NCI-H2171 treated with DMSO at 0.1 percent for 48 hours (cell line): ENCODE results near the gene MGAT5.

Experiments used
- DNase-seq: peaks from one replicate; lab custom pipeline; 2025; lab: John Stamatoyannopoulos, UW

The MGAT5 gene

DNA sequence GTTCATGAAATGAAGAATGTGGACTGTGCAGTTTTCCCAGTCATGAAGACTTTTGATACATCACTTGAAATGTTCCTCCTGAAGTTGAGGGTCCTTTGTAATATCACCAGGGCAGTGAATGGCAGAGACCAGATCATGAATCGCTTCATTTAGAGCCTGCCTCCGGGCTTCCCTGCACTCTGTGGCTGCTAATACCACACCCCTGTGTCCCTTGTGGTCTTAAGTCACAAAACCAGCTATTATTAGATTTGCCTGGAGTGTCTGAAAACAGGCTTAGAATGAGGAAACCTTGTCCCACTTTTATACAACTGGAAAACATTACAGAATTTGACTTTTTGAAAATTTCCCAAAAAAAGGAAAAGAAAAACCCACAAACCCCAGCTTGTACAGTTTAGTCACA is 147.9 kb downstream of the MGAT5 start:
- DNase-seq = no peak

DNA sequence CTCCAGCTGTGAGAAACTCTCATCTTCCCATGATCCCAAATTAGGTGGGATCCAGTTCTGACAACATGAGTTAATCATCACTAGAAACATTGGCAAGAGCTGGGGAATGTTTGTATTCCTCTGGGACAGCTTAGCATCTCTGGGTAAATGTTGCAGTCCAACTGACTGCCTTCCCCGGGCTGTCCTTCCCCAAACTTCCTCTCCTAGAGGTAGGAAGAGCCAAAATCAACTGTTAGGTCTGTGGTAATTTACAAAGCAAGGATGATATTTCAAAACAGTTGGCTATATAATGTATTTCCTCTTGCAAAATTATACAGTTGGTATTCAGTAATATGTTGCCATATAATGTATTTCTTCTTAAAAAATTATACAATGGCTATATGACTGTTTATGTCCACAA is 148.5 kb downstream of the MGAT5 start:
- peak; percentile 23 for DNase-seq

DNA sequence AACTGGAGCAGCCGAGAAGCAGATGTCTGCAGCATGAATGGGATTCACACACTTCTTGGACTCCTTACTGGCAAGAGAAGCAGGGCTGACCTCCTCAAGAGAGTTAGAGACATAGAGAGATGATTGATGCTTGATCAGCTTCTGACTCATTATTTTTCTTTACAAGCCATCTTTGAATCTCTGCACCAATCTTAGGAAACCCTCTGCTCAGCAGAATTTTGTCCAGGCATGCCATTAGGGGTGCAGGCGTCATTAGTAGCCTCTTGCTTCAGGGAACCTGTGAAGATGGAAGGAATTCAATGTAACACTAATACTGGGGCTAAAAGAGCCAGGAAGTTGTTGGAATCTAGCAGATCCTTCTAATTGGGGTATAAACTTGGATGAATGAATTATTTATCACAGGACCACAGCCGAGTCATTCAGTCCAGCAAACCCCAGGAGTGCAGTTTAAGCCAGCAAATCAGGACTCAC is 151.8 kb downstream of the MGAT5 start:
- DNase-seq = no peak

DNA sequence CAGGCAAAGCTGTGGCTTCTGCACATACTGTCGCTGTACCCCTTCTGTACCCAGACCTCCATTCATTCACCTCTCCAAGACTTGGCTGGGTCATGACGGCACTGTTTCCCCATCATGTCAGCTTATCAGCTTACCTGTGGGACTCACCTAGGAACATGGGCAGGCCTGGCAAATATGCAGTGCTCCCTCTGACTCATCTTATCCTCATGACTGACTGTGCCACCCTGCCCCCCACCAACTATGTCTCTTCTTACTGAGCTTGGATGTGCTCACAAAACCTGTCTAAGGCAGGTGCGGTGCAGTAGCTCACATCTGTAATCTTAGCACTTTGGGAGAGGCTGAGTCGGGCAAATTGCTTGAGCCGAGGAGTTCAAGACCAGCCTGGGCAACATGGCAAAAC is 152.4 kb downstream of the MGAT5 start:
- DNase-seq = no peak

DNA sequence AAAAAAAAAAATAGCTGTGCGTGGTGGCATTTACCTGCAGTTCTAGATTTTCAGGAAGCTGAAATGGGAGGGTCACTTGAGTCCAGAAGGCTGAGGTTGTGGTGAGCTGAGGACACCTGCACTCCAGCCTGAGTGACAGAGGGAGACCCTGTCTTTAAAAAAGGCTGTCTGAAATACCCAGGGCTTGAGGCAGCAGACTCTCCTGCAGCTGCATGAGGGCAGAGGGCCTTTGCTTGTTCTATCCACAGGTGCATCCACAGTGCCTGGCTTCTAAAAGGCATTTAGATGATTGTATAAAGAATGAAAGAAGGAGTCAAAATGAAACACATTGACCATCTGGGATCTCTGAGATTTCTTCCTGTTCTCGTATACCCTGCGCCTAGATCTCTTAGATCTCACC is 152.9 kb downstream of the MGAT5 start:
- no peak for DNase-seq

DNA sequence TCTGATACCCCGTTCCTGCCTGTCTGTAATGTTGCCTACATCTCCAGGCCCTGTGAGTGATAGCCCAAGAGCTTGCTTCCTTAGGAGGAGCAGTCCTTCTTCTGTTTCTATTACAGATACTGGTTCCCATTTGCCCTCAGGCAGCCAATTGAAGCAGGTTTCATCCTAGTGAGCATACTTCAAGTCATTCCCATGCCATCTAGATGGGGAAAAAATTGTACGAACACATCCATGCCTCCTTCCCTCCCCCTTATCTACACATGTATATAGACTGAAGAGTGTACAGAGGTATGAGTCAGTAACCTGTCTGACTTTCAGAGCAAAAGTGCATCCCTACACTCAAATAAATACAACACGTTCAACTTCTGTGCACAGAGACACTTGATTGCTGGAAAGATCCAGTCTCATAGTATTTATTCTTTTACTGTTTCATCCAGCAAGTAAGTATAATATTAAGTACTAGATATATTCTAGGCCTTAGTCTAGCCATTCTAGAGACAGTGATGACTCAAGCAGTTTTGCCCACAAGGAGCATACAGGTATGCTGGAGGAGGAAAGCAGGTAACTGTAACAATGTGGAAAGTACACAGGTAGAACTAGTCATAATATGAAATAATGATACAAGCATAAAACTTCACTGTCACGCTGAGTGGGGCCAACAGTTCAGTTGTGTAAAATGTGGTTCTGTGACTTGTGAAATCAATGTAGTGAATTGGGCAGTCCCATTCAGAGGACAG is 153.4 kb downstream of the MGAT5 start:
- DNase-seq = no peak

DNA sequence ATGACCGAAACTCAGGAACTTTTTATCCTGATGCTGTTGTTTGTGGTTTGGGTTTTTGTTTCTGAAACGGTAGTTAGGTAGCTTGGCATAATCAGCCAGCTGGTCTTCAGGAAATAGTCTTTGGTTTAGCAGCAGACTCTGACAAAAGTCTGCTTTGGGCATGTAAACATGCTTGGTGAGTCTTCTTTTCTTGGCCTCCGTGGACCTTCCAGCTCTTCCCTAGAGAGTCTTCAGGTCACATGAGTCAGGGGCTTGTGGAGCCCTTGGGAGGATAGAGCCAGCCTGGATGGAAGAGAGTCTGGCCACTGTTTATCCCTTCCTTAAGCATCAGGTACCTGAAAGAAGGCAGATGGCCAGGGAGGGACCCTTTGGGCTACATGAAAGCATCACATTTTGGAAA is 154.5 kb downstream of the MGAT5 start:
- DNase-seq = no peak

DNA sequence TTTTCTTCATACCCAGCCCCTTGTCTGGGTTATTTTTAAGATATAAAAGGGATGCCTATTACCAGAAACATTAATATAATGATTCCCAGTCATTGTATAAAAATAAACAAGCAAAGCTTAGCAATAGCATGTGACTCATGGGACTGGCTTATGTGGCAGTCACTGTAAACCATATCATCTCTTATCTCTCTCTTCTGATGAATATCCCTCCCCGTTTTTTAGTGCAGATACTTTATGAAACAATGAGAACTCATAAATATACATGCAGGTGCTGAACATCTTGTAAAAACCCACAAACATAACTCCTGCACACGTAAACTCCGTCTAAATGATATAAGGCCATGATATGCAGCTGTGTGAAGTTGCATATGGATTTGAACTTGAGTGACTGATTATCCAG is 154.9 kb downstream of the MGAT5 start:
- no peak for DNase-seq

DNA sequence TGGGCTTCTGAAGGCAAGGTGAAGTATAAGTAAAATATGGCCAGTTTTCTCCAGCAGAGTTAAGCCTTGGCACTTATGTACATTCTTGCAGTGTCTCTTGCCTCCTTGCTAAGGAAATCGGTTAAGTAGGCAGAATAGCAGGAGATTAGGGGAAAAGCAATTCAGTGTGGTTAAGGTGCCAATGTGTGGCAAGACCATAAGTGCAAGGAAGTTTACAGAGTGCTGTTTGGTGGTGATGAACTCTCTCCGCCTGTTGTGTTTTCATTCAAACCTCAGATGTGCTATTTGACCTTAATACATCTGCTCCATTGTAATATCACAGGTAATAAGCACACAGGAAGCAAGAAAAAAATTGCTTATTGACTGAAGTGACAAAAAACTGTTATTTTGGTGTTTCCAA is 156.1 kb downstream of the MGAT5 start:
- no peak for DNase-seq

DNA sequence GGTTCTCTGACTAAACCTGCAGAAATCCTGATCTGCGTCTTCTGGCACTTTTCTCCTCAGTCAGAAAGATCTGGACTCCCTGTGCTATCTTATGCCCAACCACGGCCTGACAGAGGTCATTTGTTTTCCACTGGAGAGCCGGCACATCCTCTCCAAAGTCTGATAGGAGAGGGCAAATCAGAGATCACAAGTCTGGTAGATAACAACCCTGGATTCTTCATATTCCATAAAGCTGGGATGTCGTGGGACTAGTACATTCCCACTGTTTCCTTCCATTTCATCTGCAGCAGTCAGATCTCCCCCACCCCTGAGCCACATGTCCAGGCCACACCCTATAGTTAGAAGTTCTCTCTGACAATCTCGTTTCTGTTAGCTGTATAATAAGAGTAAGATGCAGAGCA is 157.0 kb downstream of the MGAT5 start:
- peak; percentile 18 for DNase-seq

DNA sequence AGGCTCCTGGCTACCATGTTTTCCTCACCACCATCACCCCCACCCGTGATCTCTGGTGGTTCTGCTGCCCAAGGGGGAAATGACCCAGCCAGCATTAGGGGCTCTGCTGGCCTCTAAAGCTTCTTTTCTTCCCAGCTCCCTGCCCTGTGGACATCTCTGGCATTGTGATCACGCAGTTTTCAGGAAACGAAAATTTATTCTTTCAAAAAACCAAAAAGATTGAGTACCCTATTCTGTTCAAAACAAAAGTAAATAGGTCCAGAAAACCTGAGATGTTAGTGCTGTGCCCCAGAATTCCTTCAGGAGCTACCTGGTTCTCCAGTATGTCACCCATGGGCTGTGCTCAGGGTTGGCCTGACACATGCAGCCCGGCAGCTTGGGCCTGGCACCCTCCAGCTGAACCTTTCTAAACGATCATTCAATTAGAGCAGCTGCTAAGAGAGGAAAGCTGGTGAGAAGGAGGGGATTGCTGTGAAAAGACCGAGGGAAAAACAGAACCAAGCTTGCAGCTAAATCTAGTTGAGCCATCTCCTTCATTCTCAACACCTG is 157.5 kb downstream of the MGAT5 start:
- DNase-seq = no peak

DNA sequence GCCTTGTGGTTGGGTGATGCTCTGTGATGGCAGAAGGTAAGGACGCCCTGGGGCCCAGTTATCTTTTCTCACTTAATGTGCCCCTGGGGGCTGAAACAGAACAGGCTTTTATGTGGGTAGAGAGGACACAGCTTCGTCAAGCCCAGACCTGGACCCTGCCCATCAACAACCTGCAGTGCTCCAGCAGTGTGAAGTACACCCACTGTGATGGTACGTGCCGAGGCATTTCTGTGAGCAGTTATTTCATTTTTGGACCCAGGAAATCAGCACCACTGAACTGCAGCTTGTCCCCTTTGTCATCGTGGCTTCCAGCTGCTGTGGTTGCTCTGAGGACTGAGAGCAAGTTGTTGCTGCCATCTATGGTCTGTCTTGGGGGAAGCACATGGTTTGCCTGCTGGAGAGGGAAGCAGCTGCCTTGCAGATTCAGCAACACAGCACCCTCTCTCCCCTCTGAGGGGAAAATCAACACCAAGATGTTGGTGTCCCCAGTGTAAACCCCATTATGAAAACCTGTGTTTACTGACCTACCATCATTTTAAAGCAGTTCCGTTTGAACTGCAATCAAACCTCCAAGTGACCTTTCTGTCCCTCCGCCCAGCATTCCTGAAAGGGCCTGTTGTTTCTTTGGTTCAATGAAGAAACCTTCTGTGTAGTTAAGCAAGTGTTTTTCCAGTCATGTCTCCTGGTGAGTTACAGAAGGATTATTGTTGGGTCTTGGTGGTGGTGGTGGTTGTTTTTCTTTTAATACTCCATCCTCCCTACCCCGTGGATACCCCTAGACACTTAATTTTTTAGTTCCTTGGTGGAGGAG is 158.2 kb downstream of the MGAT5 start:
- peak; percentile 97 for DNase-seq

DNA sequence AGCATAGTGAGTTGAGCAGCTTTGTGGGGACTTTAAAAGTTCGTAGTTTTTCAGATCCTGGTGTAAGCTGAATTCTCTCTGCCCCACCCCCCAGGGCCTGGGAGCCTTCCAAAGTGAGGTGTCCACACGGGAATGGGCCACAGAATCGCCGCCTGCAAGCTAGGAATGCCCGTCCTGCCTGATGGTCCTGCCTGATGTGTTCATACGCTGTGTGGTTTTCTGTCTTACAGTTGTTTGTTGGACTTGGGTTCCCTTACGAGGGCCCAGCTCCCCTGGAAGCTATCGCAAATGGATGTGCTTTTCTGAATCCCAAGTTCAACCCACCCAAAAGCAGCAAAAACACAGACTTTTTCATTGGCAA is 158.7 kb downstream of the MGAT5 start:
- DNase-seq = no peak

DNA sequence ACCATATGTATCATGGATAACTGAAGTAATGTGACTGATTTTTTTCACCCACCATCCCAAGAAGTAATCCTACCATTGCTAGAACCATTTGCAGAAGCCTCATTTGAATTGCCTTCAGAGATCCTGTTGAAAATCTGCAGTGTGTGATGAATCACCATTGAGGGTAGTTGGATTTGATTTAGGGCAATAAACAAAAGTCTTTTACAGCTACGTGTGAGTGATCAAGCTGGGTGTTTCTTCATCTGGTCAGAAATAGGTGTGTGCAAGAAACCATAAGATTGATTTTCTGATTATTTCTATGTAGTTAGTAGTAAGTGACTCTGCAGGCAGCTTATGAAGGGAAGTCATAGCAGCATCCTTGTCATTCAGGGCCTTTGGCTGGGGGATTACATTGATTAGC is 159.6 kb downstream of the MGAT5 start:
- DNase-seq = no peak

DNA sequence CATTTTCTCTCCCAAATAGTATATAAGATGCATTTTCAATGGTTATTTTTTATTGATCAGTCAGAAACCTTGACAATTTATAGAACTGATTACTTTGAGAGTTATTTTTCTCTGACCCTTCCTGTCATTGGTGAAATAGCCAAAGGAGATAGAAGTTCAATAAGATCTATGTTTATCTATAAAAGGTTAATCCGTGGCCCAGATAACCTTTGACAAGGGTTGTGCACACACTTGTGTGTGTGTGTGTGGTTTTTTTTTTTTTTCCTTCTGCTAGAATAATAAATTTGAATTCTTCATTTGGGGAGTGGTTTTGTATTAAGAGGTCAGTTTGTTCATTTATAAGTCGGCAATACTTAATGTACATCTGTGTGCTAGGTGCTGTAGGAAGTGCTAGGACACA is 160.0 kb downstream of the MGAT5 start:
- no peak for DNase-seq

DNA sequence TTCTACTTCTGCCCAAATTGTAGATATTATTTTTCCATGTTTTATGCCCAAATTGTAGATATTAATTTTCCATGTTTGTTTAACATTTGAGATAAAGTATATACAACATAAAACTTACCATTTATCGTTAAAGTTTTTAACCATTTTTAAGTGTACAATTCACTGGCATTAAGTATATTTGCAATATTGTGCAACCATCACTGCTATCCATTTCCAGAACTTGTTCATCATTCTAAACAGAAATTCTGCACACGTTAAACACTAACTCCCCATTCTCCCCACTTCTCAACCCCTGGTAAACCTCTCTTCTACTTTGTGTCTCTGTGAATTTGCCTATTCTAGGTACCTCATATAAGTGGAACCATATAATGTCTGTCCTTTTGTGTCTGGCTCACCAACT is 162.1 kb downstream of the MGAT5 start:
- no peak for DNase-seq

DNA sequence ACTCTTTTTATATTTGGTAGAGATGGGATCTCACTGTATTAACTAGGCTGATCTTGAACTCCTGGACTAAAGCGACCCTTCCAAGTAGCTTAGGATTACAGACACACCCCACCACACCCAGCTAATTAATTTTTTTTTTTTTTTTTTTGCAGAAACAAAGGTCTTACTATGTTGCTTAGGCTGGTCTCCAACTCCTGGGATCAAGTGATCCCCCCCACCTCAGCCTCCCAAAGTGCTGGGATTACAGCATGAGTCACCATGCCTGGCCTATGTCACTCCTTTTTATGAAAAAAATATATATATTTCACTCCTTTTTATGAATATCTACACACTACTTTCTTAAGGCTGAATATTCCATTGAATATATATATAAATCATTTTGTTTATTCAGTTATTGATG is 162.8 kb downstream of the MGAT5 start:
- DNase-seq = no peak

DNA sequence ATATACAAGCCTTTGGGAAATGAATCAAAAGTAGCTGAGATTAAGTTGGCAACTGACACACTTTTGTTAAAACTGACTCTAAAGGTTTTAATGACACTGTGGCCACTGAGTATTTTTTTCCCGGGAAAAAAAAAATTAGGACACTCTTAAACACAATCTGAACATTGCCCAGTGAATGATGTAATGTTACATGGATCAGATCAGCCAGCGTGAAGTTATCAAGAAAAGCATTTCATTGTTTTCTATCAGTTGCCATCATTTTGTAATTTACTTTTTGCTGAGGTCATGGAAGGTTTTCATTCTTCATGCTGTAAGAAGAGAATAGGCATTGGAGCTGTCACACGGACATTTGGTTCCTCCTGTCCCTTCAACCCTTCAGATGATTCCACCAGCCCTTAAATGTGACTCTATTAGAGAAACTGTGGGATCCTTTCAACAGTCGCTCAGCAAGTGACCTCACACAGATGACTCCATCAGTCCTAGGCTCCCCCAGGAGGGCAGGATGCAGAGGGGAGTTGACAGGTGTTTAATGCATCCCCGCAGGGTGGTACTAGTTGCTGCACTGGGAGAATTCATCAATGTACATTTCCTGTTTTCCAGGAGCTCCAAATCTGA is 164.2 kb downstream of the MGAT5 start:
- no peak for DNase-seq

DNA sequence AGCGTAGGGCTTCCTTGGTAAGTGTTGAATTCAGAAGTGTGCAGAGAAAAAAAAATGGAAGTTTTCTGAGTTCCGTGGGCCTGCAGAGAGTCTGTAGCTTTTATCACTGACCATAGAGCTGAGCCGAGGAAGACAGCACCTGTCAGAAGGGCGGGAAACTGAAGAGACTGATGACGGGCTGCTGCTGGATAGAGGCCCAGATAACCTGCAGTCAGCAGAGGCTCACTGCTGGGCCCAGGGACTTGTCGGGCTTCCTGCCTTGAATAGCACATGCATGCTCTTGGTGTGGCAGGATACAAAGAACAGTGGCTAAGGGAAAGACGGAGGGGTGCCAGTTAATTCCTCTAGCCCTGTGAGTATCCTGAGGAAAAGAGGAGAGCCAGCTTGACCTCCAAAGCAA is 166.4 kb downstream of the MGAT5 start:
- DNase-seq = no peak

DNA sequence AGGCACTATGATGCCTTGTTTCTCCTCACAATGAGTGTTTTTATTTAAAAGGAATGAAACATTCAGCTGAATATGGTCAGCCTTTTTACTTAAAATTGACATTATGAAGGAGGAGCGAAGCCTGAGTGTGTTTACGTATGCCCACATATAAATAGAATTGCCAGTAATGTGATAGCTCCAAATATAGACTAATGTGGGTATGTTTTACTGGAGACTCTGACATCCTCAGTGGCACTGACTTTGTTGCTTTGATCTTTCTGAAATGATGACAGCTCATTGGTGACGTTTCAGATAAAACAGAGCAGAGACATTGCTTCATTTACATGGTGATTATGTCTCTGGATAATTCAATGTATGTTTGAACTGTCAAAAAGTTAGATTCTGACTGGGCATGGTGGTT is 167.0 kb downstream of the MGAT5 start:
- no peak for DNase-seq

DNA sequence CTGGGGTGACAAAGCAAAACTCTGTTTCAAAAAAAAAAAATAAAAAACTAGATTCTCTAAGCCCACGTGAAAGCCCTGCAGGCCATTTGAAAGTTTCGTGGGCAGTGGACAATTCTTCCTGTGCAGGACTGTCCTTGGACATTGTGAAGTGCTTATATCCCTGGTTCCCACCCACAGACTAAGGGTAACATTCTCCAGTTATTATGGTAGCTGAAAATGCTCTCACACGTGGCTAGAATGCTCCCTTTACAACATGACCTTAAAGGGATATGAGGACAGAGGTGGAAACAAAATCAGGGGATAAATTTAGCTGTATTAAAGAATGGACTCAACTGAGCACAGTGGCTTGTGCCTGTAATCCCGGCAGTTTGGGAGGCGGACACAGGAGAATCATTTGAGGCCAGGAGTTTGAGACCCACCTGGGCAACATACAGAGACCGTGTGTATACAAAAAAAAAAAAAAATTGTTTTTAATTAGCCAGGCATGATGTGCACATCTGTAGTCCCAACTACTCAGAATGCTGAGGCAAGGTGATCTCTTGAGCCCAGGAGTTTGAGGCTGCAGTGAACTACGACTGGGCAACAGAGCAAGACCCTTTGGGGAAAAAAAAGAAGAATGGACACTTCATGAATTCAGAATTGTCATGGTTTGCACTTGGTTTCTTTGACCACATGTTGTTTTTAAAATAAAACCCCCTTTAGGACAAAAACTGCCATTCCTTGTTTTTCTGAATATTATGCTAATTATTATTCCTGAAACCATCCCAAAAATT is 167.9 kb downstream of the MGAT5 start:
- DNase-seq = no peak
